Glomerular visceral epithelial cell (primary cell): Measurements from ENCODE around the gene OR11A1.

Source experiments
- DNase-seq: peaks from one replicate; pipeline ENCODE4 v3.0.0-alpha.2; 2016; ENCODE audit errors: extremely low spot score

Gene OR11A1

GRCh38 chr6:29395331-29395730 lies 61.5 kb downstream of the OR11A1 start, which contains the start of gene OR12D2:
Gene OR12D2, plus strand, starts transcription at chr6:29395631. Its CDS starts 1,069 bp downstream, at chr6:29396700.
- DNase-seq, result no peak

- DNase-seq, result no peak
These were observed 68.3 kb downstream of the OR11A1 start for GRCh38 chr6:29388533-29388932.

GRCh38 chr6:29376003-29376402 lies 80.9 kb downstream of the OR11A1 start:
- peak; percentile 23 for DNase-seq
